Cardiac fibroblast (primary cell): Measurements from ENCODE around the gene GUCY2D.

Experiments
- DNase-seq, 2 donors: peaks; one replicate each; pipeline versions ENCODE4 v3.0.0 to v3.0.0-alpha.2; 2010; ENCODE audit warnings: low read depth in 2 of 2
- H3K4me3 ChIP-seq, 2 donors: replicated peaks in 1 of 2; 1 replicate in 1 of 2; 2 replicates in 1 of 2; pipeline ENCODE4 v1.5.1; 2011; ENCODE audit warnings: low read depth in 2 of 2, low read length in 2 of 2, mild to moderate bottlenecking in 2 of 2, moderate library complexity in 1 of 2
- CTCF ChIP-seq: IDR thresholded peaks from one replicate; pipeline ENCODE4 v1.5.1; 2011; ENCODE audit warnings: low read depth, mild to moderate bottlenecking, low read length, inconsistent platforms

Gene GUCY2D

GRCh38 chr17:8003594-8004181 lies 1.3 kb downstream of the GUCY2D start:
- TF ChIP-seq CTCF: no peak
- no peak for DNase-seq
- H3K4me3 ChIP-seq: no peak overlapping the region

- H3K4me3 ChIP-seq: no peak overlapping the region
- TF ChIP-seq CTCF: no peak
- DNase-seq: peak; percentile 69 to 85
These were observed 2.5 kb downstream of the GUCY2D start for GRCh38 chr17:8004899-8005298.

- DNase-seq: peak in 1 of 2 donors; percentile 23
- no peak for TF ChIP-seq CTCF
- H3K4me3 ChIP-seq: no peak overlapping the region
These were observed 2.9 kb downstream of the GUCY2D start for GRCh38 chr17:8005357-8005756.

GRCh38 chr17:8005967-8006730 lies 3.7 kb downstream of the GUCY2D start:
- H3K4me3 ChIP-seq: no peak overlapping the region
- no peak for DNase-seq
- no peak for TF ChIP-seq CTCF

DNA sequence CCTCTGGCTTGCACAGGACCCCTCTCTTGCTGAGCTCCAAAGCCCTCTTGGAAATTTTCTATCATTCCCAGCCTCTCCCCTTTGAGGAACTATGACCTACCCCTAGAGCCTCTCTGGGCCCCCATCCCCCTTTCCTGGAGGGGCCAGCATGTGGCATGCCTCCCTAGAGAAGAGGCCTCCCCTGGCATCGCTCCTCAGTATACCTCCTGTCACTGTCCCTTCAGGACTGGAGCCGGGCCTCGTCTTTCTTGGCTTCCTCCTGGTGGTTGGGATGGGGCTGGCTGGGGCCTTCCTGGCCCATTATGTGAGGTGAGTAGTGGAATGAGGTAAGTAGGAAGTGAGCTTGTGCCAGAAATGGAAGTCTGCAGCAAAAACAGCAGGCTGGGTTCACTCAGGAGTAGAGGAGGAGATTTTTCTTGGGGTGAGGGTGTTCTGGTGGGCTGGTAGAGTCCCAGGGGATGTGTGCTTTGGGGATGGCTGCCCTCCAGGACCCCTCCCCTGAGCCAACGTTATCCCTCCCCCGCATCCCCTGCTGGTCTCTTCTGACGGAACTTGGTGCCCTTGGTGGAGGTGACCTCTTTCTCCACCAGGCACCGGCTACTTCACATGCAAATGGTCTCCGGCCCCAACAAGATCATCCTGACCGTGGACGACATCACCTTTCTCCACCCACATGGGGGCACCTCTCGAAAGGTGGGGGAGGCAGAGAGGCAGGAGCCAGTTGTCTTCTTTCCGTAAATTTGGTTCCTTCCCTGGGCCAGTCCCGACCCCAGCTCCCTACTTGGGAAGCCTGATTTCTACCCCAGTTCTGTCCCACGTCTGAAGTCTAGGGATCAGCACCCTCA lies 4.6 kb downstream of the GUCY2D start:
- TF ChIP-seq CTCF: no peak
- no peak for DNase-seq
- H3K4me3 ChIP-seq: no peak overlapping the region

- DNase-seq: no peak
- TF ChIP-seq CTCF: no peak
- no peak overlapping the region for H3K4me3 ChIP-seq
These were observed 5.4 kb downstream of the GUCY2D start for GRCh38 chr17:8007836-8008235.
